GM21367 (cell line): ENCODE data around the gene HOXA10.

Experiments used
- ATAC-seq: cut with Tn5 transposase; IDR thresholded peaks from one replicate; pipeline ENCODE4 v1.9.1; 2021; ENCODE audit not compliant: unreplicated experiment

HOXA10 gene

DNA sequence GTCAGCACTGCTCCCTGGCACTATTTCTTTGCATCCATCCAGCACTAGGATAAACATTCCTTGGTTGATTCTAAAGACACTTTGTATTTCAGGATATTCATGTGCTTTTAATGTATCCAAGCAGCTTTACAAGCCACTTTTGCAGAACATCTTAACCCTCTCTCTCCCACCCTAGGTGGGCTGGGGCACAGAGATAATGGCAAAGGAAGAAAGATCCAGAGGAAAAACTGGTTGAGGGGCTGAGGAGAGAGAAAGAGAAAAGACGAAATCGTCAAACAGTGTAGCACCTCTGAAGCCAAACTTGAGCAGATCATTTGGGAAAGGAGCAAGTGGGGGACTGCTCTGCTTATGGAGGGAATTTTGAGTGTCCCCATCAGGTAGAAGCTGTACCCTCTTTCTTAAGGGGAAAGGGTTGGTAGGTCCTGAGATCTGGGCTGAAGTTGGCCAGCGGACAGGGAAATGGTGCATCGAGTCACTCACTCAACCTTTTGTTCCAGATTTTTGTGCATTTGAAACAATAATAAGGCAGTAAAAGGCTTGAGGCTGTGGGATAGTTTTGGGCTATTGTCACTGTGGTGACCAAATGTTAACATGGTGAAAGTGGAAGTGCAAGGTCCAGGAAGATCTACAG is 30.0 kb upstream of the HOXA10 start:
- ATAC-seq, result no peak

DNA sequence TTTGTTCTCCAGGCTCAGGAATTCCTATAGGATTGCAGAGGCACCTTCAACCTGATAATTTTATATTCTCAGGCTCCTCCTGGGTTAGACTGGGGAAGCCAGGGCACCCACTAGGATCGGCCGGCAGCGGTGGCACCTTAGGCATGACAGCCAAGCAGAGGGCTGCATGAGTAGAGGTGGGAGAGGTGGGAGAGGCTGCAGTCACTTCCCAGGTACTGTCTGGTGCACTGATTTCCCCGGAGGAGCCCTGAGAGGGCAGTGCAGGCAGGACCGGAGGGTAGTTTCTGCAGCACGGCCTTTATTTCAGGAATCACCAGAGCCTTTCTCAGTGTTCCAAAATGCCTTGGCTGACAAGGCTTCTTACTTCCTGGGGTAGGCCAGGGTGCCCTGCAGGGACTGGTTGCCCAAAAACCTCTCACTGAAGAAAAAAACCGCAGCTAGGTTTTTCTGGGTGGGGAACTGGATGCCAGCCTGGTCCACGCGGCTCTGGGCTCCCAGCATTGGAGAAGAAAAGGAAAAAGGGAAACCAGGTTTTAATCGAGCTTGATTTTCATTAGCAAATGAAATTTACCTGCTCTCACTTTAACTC is 29.3 kb upstream of the HOXA10 start:
- ATAC-seq, result no peak

DNA sequence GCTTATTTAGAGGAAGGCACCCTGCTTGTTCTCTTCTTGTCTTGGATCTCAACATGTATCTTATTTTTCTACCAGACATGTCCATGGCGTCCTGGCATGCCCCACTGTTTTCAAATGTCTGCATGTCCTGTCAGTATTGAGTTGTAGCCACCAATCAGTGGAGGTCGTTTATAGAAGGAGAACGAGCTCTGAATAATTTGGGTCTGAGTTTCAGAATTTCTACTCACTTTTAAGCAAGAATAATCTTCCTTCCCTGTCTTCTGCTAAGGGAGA is 28.7 kb upstream of the HOXA10 start:
- ATAC-seq, result no peak

DNA sequence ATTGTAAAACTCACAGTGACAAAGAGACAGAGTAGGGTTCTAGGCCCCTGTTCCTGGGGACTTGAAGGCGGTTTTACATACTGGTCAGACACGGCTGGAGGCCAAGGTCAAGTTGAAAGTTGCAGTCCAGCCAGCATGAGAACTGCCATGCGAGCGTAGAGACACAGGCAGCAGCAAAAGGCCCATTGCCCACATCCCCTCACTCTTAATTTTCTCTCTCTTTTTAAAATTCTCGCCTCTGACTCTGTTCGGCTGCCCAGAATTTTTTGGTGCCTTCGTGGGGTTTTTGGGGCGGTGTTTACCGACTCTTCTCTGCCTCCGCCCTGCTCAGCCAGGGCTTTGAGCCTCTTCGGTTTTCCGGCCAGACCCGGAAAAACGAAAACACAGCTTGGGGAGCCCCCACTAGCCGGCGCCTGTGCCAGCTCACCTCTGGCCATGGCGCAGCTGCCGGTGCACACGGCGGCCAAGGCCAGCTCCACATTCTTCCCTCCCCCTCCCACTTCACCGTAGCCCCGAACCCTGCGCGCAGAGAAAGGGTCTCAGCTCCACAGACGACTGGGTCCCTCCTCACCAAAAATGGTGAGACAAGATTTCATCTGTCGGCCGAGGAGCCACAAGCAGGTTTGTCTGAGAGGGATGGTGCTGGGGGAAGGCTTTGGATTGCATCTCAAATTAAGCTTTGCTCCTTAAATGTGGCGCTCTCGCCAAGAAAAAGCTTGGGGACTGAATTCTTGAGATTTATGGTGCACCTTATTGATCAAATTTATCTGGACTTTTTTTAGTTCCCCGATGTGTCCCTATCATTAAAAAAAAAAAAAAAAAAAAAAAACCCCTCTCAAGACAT is 28.1 kb upstream of the HOXA10 start:
- ATAC-seq, result no peak

DNA sequence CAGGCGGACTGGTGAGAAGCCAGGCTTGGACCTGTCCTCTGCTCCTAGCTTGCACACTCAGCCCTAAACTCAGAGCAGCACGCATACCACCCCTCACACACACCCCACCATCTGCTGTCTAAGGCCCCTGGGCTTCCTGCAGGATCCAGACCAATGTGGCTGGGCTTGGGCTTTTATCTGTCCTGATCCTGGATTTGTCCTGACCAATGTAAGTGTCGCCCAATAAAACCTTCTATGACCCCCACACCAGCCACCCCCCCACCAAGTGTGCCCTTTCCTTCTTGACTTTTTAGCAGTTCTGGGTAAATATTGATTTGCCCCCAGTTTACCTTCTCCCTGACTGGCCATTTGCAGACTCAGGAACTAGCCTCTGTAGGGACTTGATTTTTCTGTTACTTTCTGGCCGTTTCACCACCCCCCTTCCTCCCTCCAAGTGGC is 27.5 kb upstream of the HOXA10 start:
- no peak for ATAC-seq

DNA sequence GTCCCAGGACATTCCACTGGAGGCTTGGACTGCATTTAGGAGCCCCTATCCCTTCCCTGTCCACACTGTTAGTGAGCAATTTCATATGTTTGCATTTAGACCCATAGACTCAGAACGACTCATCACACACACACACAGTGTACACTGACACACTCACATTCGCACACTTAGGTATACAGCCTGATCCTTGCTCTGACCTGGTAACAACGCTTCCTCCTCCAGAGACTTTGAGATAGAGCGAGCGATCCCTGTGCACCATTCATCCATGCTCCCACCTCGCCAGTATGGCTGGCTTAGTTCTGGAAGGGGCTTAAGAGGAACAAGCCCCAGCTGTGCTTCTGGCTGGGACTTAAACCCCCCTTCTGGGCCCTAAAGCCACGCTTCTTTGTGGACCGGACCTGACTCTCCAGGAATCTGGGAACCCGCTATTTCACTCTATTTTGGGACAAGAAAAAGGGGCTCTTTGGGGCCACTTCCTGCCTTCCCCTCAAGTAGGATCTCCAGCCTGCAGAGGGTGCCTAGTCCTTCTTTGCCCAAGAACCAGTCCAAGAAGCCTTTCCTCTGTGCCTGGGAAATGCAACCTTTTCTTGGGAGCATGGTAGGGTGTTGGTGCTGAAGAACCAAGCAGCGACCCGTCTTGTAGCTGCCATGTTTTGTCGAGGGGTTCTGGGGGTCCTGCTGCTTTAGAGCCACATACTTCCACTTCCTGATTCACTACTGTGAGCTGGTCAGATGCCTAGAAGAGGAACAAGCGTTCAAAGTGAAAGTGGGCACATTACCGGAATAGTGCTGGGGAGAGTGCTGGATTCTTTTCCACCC is 26.9 kb upstream of the HOXA10 start:
- no peak for ATAC-seq

DNA sequence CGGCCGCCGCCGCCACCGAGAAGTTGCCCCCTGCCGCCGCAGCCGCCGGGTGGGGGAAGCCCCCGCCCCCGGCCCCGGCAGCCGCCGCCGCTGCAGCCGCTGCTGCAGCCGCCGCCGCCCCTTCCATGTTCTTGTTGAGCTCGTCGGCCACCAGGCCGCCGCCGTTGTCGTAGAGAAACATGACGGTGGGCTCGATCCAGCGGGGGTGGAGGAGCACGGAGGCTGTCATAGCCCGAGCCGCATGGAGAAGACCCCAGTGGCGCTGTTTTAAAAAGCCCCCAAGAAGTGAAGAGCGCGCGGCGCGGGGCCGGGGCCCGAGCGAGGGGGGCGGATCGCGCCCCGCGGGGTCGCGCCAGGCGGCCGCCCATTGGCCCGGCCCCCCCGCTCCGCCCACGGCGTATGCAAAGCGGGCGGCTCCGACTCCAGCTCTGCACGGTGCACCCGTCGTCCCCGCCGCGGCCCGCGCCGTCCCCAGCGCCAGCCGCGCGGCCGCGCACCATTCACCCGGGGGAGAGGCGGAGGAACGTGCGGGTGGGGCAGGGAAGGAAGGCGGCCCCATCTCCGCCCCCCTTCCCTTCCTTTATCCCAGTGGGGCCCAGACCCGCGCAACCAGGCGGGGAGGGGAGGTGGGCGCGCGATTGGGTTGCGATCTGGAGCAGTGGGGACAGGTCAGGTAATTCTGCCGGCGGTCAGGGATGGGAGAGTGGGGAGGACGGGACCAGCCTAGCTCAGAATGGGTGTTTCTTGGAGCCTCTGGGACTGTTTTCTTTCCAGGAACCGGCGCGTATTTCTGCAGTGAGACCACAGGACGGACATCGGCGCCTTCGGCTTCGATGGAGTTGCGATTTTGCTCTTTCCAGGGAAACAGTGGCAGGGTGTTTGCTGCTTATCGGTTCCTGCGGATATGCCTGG is 26.0 kb upstream of the HOXA10 start, which contains the start of gene HOXA13:
HOXA13 (minus strand) TSS at position 243 of the 912 bp plus-strand sequence; CDS start at position 229, 14 bp downstream.
- ATAC-seq, result no peak

DNA sequence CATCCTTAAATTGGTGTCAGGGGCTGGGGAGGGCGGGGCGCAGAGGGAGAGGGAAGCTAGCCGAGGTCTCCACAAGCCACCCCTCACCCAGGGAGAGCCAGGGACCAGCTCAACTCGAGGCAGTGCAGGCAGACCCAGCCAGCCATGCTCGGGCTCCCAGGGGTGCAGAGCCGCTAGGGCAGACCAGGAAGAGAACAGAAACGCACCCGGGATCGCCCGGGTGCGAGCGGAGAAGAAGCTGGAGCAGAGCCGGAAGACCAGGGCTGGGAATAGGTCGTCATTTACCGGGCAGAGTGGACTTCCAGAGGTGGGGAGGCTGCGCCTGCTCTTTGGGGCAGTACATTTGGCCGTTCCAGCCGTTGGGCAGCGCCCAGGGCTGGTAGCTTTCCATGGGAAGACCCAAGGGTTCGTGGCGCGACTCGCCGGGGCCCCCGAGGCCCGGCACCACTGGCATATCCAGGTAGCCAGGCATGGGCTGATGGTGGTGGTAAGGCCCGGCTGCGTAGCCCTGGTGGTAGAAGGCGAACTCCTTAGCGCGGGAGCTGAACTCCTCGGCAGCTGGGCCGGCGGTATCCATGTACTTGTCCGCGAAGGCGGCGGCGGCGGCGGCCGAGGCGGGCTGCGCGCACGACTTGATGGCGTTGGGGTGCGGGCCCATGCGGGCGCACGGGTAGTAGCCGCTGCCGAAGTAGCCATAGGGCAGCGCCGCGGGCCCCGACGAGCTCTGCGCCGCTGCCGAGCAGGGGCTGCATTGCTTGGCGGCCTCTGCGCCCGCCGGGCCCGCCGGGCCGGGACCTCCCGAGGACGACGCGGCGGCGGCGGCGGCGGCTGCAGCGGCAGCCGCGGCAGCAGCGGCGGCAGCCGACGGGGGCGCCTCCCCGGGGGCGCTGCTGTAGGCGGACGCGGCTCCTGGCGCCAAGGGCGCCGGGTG is 25.0 kb upstream of the HOXA10 start:
- no peak for ATAC-seq

DNA sequence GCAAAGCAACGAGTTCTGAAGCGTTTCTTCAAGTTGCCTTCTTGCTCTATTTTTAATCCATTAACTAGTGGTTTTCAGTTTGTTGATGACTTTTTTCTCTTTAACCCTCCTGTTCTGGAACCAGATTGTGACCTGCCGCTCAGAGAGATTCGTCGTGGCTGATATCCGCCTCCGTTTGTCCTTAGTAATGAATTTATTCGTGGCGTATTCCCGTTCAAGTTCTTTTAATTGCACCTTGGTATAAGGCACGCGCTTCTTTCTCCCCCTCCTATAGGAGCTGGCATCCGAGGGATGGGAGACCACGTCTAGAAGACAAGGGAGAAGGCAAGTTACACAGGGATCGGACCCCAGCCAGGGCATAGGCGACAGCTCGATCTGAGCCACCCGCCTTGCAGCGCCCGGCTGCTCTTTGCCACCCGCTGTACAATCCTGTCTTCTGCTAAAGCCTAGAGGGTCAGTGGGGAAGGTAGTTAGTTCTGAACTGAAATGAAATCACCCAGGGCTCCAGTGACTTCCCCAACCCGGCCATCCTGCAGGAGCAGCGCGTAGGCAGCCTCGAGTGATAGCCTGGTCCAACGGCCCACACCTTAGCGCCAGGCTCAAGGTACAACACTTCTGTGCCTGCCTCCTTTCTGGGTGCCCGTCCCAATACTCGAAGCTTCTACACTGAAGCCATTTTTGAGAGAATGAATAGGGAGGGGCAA is 24.2 kb upstream of the HOXA10 start:
- no peak for ATAC-seq

DNA sequence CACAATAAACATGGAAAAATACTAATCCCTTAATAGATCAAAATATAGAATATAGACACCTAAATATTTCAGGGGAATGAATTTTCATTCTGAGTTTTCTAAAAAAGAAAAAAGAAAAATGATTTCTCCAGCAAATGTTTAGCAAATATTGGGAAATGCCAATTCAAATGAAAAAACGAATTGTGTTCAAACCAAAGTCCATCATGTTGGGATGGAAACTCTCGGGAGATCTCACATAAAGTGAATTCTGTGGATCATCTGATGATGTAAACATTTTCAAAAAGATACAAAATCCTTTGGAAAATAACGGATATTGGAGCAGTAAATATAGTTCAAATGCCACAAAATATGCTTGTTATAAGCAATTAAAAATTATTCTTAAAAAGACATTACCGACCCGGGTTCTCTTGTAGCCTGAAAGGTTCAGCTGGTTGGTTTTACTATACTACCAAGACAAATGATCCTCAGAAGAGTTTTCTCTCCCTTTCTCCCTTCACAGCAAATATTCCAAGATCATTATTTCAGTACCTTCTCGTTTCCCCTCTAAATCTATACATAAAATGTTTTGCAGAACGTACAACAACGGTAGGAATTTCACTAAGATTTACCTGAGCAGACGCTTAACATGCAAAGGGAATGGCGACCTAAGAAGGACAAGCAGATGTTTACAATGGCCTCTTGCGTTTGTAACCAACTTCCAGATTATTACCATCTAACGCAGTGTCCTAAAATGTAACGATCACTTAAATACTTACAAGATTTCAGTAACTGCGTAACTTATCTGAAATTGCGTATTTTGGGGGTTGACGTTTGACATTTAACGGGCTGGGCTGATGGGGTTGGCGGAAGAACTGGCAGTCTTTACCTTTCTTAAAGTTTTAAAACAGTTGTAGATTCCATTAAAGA is 23.3 kb upstream of the HOXA10 start:
- ATAC-seq, result no peak

DNA sequence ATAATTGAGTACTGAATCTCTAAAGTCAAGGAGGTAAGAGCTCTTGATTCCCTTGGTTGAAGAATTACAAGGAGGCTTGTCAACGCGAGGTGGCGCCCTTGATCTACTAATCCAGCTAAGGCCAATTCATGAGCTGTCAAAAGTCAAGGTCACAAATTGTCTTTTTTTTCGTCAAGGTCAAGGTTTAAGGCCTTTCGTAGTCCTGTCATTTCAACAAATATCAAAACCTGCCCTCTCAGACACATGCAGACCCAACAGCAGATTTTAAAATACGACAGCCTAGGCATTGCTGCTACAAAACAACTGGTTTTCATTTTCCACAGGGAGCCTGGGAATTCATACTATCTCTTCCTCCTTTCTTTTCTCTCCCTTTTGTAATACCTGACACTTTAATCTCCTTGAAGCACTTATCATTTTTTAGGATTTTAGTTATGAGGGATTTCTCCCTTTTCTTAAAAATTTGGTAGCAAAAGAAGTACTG is 22.2 kb upstream of the HOXA10 start:
- no peak for ATAC-seq

DNA sequence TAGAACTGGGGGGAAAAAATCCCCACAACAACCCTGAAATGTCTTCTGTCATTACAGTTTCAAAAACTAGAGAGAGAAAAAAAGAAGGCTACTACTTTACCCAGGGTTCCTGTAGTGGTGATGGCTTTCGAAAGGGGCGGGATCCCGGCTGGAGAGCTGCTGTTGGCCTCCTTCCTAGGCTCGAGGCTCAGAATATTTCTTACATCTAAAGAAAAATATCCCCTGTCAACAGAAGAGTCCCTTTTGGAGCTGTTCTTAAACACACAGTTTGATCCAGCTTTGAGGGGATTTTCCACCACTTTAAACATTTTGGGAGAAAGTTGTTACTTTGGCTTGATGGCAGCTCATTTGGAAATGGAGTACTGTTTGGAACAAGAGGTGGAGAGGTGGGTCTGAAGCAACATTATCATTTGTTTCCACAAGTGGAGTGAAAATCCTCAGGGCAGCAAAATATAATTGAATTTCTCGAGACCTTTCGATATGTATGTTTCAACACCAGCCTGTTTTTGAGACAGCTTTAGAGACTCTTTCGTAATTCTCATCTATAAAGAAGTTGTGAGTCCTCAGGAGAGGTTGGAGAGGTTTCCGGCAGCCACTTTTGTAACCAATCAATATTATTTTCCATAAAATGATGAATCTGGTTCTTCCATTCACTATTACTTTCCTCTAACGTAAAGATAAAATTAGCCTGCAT is 20.7 kb upstream of the HOXA10 start:
- no peak for ATAC-seq

DNA sequence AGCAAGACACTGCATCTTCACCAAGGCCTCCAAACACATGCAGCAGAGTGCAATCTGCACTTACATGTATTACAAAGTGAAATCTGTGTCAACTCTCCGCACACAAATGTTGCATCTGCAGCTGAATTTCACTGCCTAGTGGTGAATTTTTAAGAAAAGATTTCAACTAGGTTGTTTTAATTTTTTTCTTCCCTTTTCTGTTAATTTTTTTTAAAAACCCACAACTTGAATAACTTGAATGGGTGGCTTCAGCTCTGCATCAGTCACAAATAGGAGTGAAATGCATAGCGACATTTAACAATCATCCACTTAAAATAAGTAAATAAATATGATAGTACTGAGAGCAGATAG is 19.9 kb upstream of the HOXA10 start:
- no peak for ATAC-seq

DNA sequence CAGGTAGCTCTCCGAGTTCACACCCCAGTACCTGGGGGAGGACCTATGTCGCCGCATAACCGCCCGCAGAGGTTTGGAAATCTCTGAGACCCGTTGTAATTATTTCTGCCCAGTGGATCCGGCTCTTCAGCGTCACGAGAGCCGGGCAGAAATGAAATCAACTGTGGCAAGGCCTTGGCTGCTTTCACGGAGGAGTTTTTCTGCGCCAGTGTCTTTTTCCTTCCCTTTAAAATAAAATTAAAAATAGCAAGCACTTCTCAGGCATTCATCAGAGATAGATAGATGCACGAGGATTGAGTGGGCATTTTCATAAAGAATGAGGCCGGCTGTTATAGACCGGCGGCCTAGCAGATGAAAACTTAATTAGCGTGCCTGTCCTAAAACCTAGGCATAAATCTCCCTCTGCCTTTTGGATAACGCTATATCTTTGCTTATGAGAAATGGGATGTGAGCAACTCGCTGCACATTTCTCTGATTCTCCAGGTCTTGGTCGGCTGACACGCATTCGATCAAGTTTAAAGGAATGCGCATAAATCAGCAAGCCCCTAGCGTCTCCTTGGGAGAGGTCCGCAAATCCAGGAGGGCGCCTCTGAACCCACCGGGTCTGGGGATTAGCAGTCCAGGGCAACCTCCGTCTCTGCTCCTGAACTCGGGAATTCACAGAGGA is 19.3 kb upstream of the HOXA10 start:
- ATAC-seq, result no peak

DNA sequence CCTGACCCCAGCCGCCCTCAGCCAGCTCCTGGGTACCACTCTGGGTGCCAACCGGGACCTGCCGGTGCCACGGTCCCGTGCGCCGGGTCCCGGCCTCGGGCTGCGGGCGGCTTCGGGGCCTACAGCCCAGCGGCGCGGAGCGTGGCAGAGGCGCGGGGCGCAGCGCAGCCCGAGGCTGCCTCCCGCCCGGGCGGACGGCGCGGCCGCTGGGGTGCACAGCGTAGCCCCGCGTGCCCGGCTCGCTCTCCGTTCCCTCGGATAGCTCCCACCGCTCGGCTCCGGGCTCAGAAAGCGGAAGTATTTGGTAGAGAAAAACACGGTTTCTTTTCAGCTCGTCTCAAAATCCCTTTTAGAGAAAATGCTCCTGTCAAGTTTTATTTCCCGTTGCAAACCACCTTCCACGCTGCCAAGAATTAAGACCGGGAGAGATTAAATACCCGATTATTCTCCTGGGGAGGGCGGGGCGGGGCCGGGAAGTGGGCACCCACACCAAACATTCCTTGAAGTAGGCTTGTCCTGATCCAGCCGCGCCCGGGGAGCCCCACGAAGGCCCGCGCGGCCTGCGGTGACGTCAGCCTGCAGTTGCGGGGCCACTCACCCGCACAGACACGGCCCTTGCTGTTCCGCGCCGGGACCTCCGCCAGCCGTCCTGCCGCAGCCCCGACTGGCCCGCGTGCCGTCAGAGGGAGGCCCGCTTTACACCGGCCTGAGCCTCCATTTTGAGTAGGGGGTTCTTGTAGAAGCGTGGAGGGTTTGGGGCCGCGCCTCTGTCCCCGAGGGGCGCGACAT is 18.6 kb upstream of the HOXA10 start:
- ATAC-seq, result no peak
